H9 (cell line): ENCODE measurements around the gene MYOCOS. TPM values are rescaled to one million over a fixed set of nuclear protein-coding genes. Genes with fewer than 3 reads are reported as not detected.
A peak's percentile ranks its signal among the peaks of the same experiment; 100 is the strongest.

Experiments
- DNase-seq: peaks from one replicate; pipeline ENCODE4 v3.0.0-alpha.2; 2017
- H2AFZ ChIP-seq: one replicate; pipeline ENCODE4 v1.6.1; 2013; ENCODE audit warnings: mild to moderate bottlenecking, low read length, control low read depth, moderate library complexity
- H2AK5ac ChIP-seq: 2 replicates; pipeline ENCODE4 v1.6.1; 2013; ENCODE audit warnings: low read length, control low read depth, mixed read lengths; ENCODE audit not compliant: insufficient read length
- H2BK120ac ChIP-seq: one replicate; pipeline ENCODE4 v1.6.1; 2013; ENCODE audit warnings: low read depth, mild to moderate bottlenecking, low read length, control low read depth, inconsistent platforms; ENCODE audit not compliant: poor library complexity, severe bottlenecking
- H2BK12ac ChIP-seq: 2 replicates; pipeline ENCODE4 v1.6.1; 2013; ENCODE audit warnings: low read length, control low read depth, mixed read lengths, low read depth; ENCODE audit not compliant: insufficient read length
- H2BK15ac ChIP-seq: 2 replicates; pipeline ENCODE4 v1.6.1; 2013; ENCODE audit warnings: low read depth, low read length, control low read depth
- H2BK20ac ChIP-seq: one replicate; pipeline ENCODE4 v1.6.1; 2013; ENCODE audit warnings: low read depth, mild to moderate bottlenecking, low read length, control low read depth, inconsistent platforms; ENCODE audit not compliant: poor library complexity, severe bottlenecking
- H2BK5ac ChIP-seq: 2 replicates; pipeline ENCODE4 v1.6.1; 2013; ENCODE audit warnings: low read length, control low read depth, mixed read lengths; ENCODE audit not compliant: insufficient read length
- H3K14ac ChIP-seq: 2 replicates; pipeline ENCODE4 v1.6.1; 2013; ENCODE audit warnings: low read length, control low read depth; ENCODE audit not compliant: insufficient read depth
- H3K18ac ChIP-seq: 2 replicates; pipeline ENCODE4 v1.6.1; 2013; ENCODE audit warnings: low read depth, mild to moderate bottlenecking, mixed read lengths, low read length, control low read depth; ENCODE audit not compliant: insufficient read length
- H3K23ac ChIP-seq: 2 replicates; pipeline ENCODE4 v1.6.1; 2013; ENCODE audit warnings: low read length, control low read depth, mixed read lengths, low read depth; ENCODE audit not compliant: insufficient read length
- H3K23me2 ChIP-seq: 2 replicates; pipeline ENCODE4 v1.6.1; 2013; ENCODE audit warnings: low read depth, mild to moderate bottlenecking, mixed read lengths, low read length, control low read depth; ENCODE audit not compliant: insufficient read length, poor library complexity, severe bottlenecking
- H3K27ac ChIP-seq: 2 replicates; pipeline ENCODE4 v1.5.1; 2013; ENCODE audit warnings: low read length, control low read depth, mixed read lengths, low read depth; ENCODE audit not compliant: insufficient read length
- H3K27me3 ChIP-seq: 2 replicates; pipeline ENCODE4 v1.6.1; 2013; ENCODE audit warnings: low read length, control low read depth, inconsistent platforms; ENCODE audit not compliant: insufficient read depth
- H3K4ac ChIP-seq: 2 replicates; pipeline ENCODE4 v1.6.1; 2013; ENCODE audit warnings: low read depth, mild to moderate bottlenecking, control low read depth, inconsistent platforms, low read length, moderate library complexity
- H3K4me1 ChIP-seq: 2 replicates; pipeline ENCODE4 v1.6.1; 2013; ENCODE audit warnings: low read length, control low read depth, inconsistent platforms; ENCODE audit not compliant: insufficient read depth
- H3K4me2 ChIP-seq: 2 replicates; pipeline ENCODE4 v1.6.1; 2013; ENCODE audit warnings: low read length, control low read depth, mixed read lengths; ENCODE audit not compliant: insufficient read length, insufficient read depth
- H3K56ac ChIP-seq: 2 replicates; pipeline ENCODE4 v1.6.1; 2013; ENCODE audit warnings: low read depth, mild to moderate bottlenecking, mixed read lengths, low read length, control low read depth; ENCODE audit not compliant: insufficient read length
- H3K79me1 ChIP-seq: 2 replicates; pipeline ENCODE4 v1.6.1; 2013; ENCODE audit warnings: low read depth, mild to moderate bottlenecking, moderate library complexity, low read length, control low read depth, inconsistent platforms; ENCODE audit not compliant: insufficient read depth, poor library complexity, severe bottlenecking
- H3K79me2 ChIP-seq: 2 replicates; pipeline ENCODE4 v1.6.1; 2013; ENCODE audit warnings: low read length, control low read depth, inconsistent platforms; ENCODE audit not compliant: insufficient read depth
- H3K9ac ChIP-seq: 2 replicates; pipeline ENCODE4 v1.6.1; 2013; ENCODE audit warnings: low read length, control low read depth, mixed read lengths; ENCODE audit not compliant: insufficient read length; ENCODE audit errors: extremely low read depth
- H3K9me3 ChIP-seq: one replicate; pipeline ENCODE4 v1.6.1; 2013; ENCODE audit warnings: low read depth, low read length, inconsistent platforms; ENCODE audit not compliant: control insufficient read depth
- H3T11ph ChIP-seq: one replicate; pipeline ENCODE4 v1.6.1; 2013; ENCODE audit warnings: mild to moderate bottlenecking, low read length, control low read depth, inconsistent platforms
- H4K20me1 ChIP-seq: one replicate; pipeline ENCODE4 v1.6.1; 2013; ENCODE audit not compliant: control insufficient read depth, insufficient read length, insufficient read depth
- H4K5ac ChIP-seq: 2 replicates; pipeline ENCODE4 v1.6.1; 2013; ENCODE audit warnings: low read depth, mild to moderate bottlenecking, mixed read lengths, low read length, control low read depth; ENCODE audit not compliant: insufficient read length
- H4K8ac ChIP-seq: replicated peaks from 2 replicates; pipeline ENCODE4 v1.6.1; 2013; ENCODE audit warnings: low read length, control low read depth, mixed read lengths, low read depth; ENCODE audit not compliant: insufficient read length
- H4K91ac ChIP-seq: 2 replicates; pipeline ENCODE4 v1.6.1; 2013; ENCODE audit warnings: low read depth, mild to moderate bottlenecking, moderate library complexity, mixed read lengths, low read length, control low read depth; ENCODE audit not compliant: insufficient read length
- H3K27ac Mint-ChIP-seq, 3 experiments: 2 replicates in 2 of 3; 3 replicates in 1 of 3; pipeline ENCODE4 v1.8.0; 2020 to 2021; ENCODE audit warnings: mixed read lengths in 3 of 3, mild to moderate bottlenecking in 1 of 3, moderate library complexity in 1 of 3
- H3K27me3 Mint-ChIP-seq: 2 replicates; pipeline ENCODE4 v1.8.0; 2021; ENCODE audit warnings: low read depth, mild to moderate bottlenecking, moderate library complexity, mixed read lengths
- H3K36me3 Mint-ChIP-seq, 3 experiments: 2 replicates in 2 of 3; 3 replicates in 1 of 3; pipeline ENCODE4 v1.8.0; 2020 to 2021; ENCODE audit warnings: low read depth in 3 of 3, mixed read lengths in 3 of 3; ENCODE audit not compliant: insufficient read depth in 1 of 3
- H3K4me1 Mint-ChIP-seq, 2 experiments: 2 replicates each; pipeline ENCODE4 v1.8.0; 2020; ENCODE audit warnings: mixed read lengths in 2 of 2
- H3K4me3 Mint-ChIP-seq, 2 experiments: 2 replicates in 1 of 2; 3 replicates in 1 of 2; pipeline ENCODE4 v1.8.0; 2020 to 2021; ENCODE audit warnings: mild to moderate bottlenecking in 2 of 2, mixed read lengths in 2 of 2, moderate library complexity in 1 of 2
- H3K9me3 Mint-ChIP-seq, 2 experiments: 2 replicates in 1 of 2; 3 replicates in 1 of 2; pipeline ENCODE4 v1.8.0; 2020; ENCODE audit warnings: mild to moderate bottlenecking in 2 of 2, mixed read lengths in 2 of 2, moderate library complexity in 1 of 2
- WGBS: extraction: QIAGEN DNeasy Blood & Tissue Kit; methylation state at CpG from one replicate; pipeline ENCODE4 v1.1.7; 2013; ENCODE audit warnings: missing lambda C conversion rate, low lambda C conversion rate, mixed read lengths; ENCODE audit not compliant: insufficient read length; ENCODE audit errors: extremely low coverage; 5-methylcytosine and 5-hydroxymethylcytosine counted together
- total RNA-seq: library from RNA; stranded (reverse); gene quantifications from 2 replicates; pipeline ENCODE4 v1.2.1, GENCODE V29; 2021
- TF ChIP-seq, protein P1 (sequence below): fragments of 200-600 bp; sonication (generic); conservative IDR thresholded peaks from 3 replicates; pipeline ENCODE4 v1.8.0; 2021; ENCODE audit warnings: antibody characterized with exemption, mild to moderate bottlenecking

Gene MYOCOS
- total RNA-seq, 1 experiment from 2014 or later = 0.13 TPM

- H3K27me3 ChIP-seq = no peaks in the 10 kb centered on the region
- H3K4ac ChIP-seq = no peak overlapping the region
- H3K9ac ChIP-seq = no peak overlapping the region
- no peak overlapping the region for H3K4me2 ChIP-seq
- TF ChIP-seq, protein P1, sequence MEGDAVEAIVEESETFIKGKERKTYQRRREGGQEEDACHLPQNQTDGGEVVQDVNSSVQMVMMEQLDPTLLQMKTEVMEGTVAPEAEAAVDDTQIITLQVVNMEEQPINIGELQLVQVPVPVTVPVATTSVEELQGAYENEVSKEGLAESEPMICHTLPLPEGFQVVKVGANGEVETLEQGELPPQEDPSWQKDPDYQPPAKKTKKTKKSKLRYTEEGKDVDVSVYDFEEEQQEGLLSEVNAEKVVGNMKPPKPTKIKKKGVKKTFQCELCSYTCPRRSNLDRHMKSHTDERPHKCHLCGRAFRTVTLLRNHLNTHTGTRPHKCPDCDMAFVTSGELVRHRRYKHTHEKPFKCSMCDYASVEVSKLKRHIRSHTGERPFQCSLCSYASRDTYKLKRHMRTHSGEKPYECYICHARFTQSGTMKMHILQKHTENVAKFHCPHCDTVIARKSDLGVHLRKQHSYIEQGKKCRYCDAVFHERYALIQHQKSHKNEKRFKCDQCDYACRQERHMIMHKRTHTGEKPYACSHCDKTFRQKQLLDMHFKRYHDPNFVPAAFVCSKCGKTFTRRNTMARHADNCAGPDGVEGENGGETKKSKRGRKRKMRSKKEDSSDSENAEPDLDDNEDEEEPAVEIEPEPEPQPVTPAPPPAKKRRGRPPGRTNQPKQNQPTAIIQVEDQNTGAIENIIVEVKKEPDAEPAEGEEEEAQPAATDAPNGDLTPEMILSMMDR = no peak
- no peak overlapping the region for H3T11ph ChIP-seq
- no peaks in the 10 kb centered on the region; the same call in 1 of the 2 replicates for H3K27me3 Mint-ChIP-seq
- WGBS = no CpG with 5 or more reads among the region's 4 CpGs
- H3K4me3 Mint-ChIP-seq = no peak overlapping the region
- no peaks in the 10 kb centered on the region for H3K9me3 ChIP-seq
- no peaks in the 10 kb centered on the region for H4K20me1 ChIP-seq
- H3K4me1 Mint-ChIP-seq = peaks cover 38 to 43% of the 10 kb centered on the region in 2 experiments
- H2BK5ac ChIP-seq = no peak overlapping the region
- H3K14ac ChIP-seq = no peak overlapping the region
- no peaks in the 10 kb centered on the region for H3K36me3 Mint-ChIP-seq
- H3K56ac ChIP-seq = no peak overlapping the region
- no peak overlapping the region for H2BK12ac ChIP-seq
- no peaks in the 10 kb centered on the region for H3K23me2 ChIP-seq
- H2BK15ac ChIP-seq = no peak overlapping the region
- H3K27ac Mint-ChIP-seq = peak overlapping the region; percentile 90 to 97 (median 93); a peak in 3 of 7 replicates
- no peak overlapping the region for H4K8ac ChIP-seq
- H3K23ac ChIP-seq = no peak overlapping the region
- H3K18ac ChIP-seq = peak overlapping the region; percentile 65
- peak; percentile 43 for DNase-seq
- H3K79me2 ChIP-seq = no peaks in the 10 kb centered on the region
- no peak overlapping the region for H4K5ac ChIP-seq
- no peak overlapping the region for H3K27ac ChIP-seq
- H2AFZ ChIP-seq = no peak overlapping the region
- H3K9me3 Mint-ChIP-seq = no peaks in the 10 kb centered on the region
- no peak overlapping the region for H2AK5ac ChIP-seq
- H3K4me1 ChIP-seq = peaks cover 2% of the 10 kb centered on the region; the same call in 1 of the 2 replicates
- H4K91ac ChIP-seq = no peak overlapping the region
- no peak overlapping the region for H2BK120ac ChIP-seq
- no peaks in the 10 kb centered on the region for H3K79me1 ChIP-seq
- no peak overlapping the region for H2BK20ac ChIP-seq
Observed at GRCh38 chr1:171642197-171642596, 20.2 kb downstream of the MYOCOS start.
